Osteocyte (in vitro differentiated cells): Measurements from ENCODE around the gene NHSL2. TPM values are rescaled to one million over a fixed set of nuclear protein-coding genes. Genes with fewer than 3 reads are reported as not detected.

ENCODE experiments used
- DNase-seq: peaks from one replicate; pipeline ENCODE4 v3.0.0; 2021; ENCODE audit warnings: mixed read lengths; ENCODE audit not compliant: unreplicated experiment; ENCODE audit errors: extremely low spot score
- H3K27ac Mint-ChIP-seq: one replicate; pipeline ENCODE4 v1.8.0; 2021; ENCODE audit warnings: mild to moderate bottlenecking, mixed read lengths; ENCODE audit not compliant: unreplicated experiment
- H3K27me3 Mint-ChIP-seq: one replicate; pipeline ENCODE4 v1.8.0; 2021; ENCODE audit warnings: mixed read lengths; ENCODE audit not compliant: unreplicated experiment
- H3K36me3 Mint-ChIP-seq: one replicate; pipeline ENCODE4 v1.8.0; 2021; ENCODE audit warnings: mixed read lengths; ENCODE audit not compliant: unreplicated experiment
- H3K4me1 Mint-ChIP-seq: one replicate; pipeline ENCODE4 v1.8.0; 2021; ENCODE audit warnings: mixed read lengths; ENCODE audit not compliant: unreplicated experiment
- H3K4me3 Mint-ChIP-seq: one replicate; pipeline ENCODE4 v1.8.0; 2021; ENCODE audit warnings: mild to moderate bottlenecking, moderate library complexity, mixed read lengths; ENCODE audit not compliant: unreplicated experiment
- H3K9me3 Mint-ChIP-seq: one replicate; pipeline ENCODE4 v1.8.0; 2021; ENCODE audit warnings: mixed read lengths; ENCODE audit not compliant: unreplicated experiment
- CTCF ChIP-seq: fragments of 200-600 bp; sonication (generic); IDR thresholded peaks from 2 replicates; pipeline ENCODE4 v1.5.0; 2021; ENCODE audit warnings: antibody characterized with exemption, mild to moderate bottlenecking, moderate library complexity
- total RNA-seq: library from RNA; stranded (reverse); gene quantifications from 2 replicates; pipeline ENCODE4 v1.2.1, GENCODE V29; 2021

The NHSL2 gene
- total RNA-seq, 1 donor from 2014 or later: 7.3 TPM

- no peaks in the 10 kb centered on the region for H3K27me3 Mint-ChIP-seq
- H3K9me3 Mint-ChIP-seq: no peaks in the 10 kb centered on the region
- no peak for TF ChIP-seq CTCF
- no peak overlapping the region for H3K4me3 Mint-ChIP-seq
- H3K36me3 Mint-ChIP-seq: no peaks in the 10 kb centered on the region
- H3K4me1 Mint-ChIP-seq: peaks cover 4% of the 10 kb centered on the region
- no peak overlapping the region for H3K27ac Mint-ChIP-seq
- no peak for DNase-seq
These were observed 200.4 kb downstream of the NHSL2 start for GRCh38 chrX:72110876-72111708.

- TF ChIP-seq CTCF: no peak
- Mint-ChIP-seq H3K27me3 (no peaks in the 10 kb centered on the region), H3K36me3 (no peaks in the 10 kb centered on the region), H3K4me3 (no peak overlapping the region), H3K27ac (no peak overlapping the region), H3K9me3 (no peaks in the 10 kb centered on the region), H3K4me1 (peaks cover 4% of the 10 kb centered on the region)
- no peak for DNase-seq
These were observed 202.8 kb downstream of the NHSL2 start for GRCh38 chrX:72113461-72113860.

GRCh38 chrX:72114306-72114705 is 203.7 kb downstream of the NHSL2 start:
- no peaks in the 10 kb centered on the region for H3K27me3 Mint-ChIP-seq
- TF ChIP-seq CTCF: no peak
- H3K9me3 Mint-ChIP-seq: no peaks in the 10 kb centered on the region
- no peak for DNase-seq
- no peak overlapping the region for H3K27ac Mint-ChIP-seq
- H3K4me1 Mint-ChIP-seq: peaks cover 4% of the 10 kb centered on the region
- no peaks in the 10 kb centered on the region for H3K36me3 Mint-ChIP-seq
- no peak overlapping the region for H3K4me3 Mint-ChIP-seq

- Mint-ChIP-seq H3K36me3 (no peaks in the 10 kb centered on the region), H3K9me3 (no peaks in the 10 kb centered on the region), H3K4me3 (no peak overlapping the region), H3K4me1 (peaks cover 4% of the 10 kb centered on the region), H3K27me3 (no peaks in the 10 kb centered on the region), H3K27ac (no peak overlapping the region)
- no peak for TF ChIP-seq CTCF
- DNase-seq: no peak
These were observed 204.2 kb downstream of the NHSL2 start for GRCh38 chrX:72114807-72115206.

- no peak overlapping the region for H3K27ac Mint-ChIP-seq
- no peaks in the 10 kb centered on the region for H3K9me3 Mint-ChIP-seq
These were observed 204.7 kb downstream of the NHSL2 start for GRCh38 chrX:72115380-72115779.

More at GRCh38 chrX:72115380-72115779, 204.7 kb downstream of the NHSL2 start:
- no peak for TF ChIP-seq CTCF
- Mint-ChIP-seq H3K4me1 (peaks cover 2% of the 10 kb centered on the region), H3K4me3 (no peak overlapping the region), H3K36me3 (no peaks in the 10 kb centered on the region), H3K27me3 (no peaks in the 10 kb centered on the region)
- no peak for DNase-seq
